ENCODE data around the gene OSBPL7. TPM values are rescaled to one million over a fixed set of nuclear protein-coding genes. Genes with fewer than 3 reads are reported as not detected.

The OSBPL7 gene
- total RNA-seq, 1 donor from 2014 or later = 5.6 TPM

- no peak overlapping the region for H3K4me3 ChIP-seq
- intact Hi-C loops (cut with DNase I) = no loop called here
- H3K9me3 ChIP-seq = no peaks in the 10 kb centered on the region
- H3K4me1 ChIP-seq = peaks cover 10% of the 10 kb centered on the region
- no peak overlapping the region for H3K27ac ChIP-seq
- H3K36me3 ChIP-seq = no peaks in the 10 kb centered on the region
- TF ChIP-seq CTCF (IDR thresholded peaks at IDR 0.05) (no peak), POLR2AphosphoS5 (IDR thresholded peaks at IDR 0.05; ENCODE audit: insufficient read depth in 1 of 2, low read depth in 1 of 2) (no peak), POLR2A (IDR thresholded peaks at IDR 0.05) (no peak)
- no peak for DNase-seq (ENCODE audit: extremely low spot score in 2 of 2)
- H3K27me3 ChIP-seq = no peaks in the 10 kb centered on the region
Observed at GRCh38 chr17:47791025-47791424, 30.6 kb downstream of the OSBPL7 start.

- Histone ChIP-seq H3K9me3 (no peaks in the 10 kb centered on the region), H3K27ac (no peak overlapping the region), H3K4me3 (peak overlapping the region; percentile 41 to 43), H3K27me3 (no peaks in the 10 kb centered on the region), H3K4me1 (peaks cover 10% of the 10 kb centered on the region), H3K36me3 (no peaks in the 10 kb centered on the region)
- DNase-seq (ENCODE audit: extremely low spot score in 2 of 2) = no peak
- intact Hi-C loops (cut with DNase I) = no loop called here
- TF ChIP-seq CTCF (IDR thresholded peaks at IDR 0.05) (no peak), POLR2A (IDR thresholded peaks at IDR 0.05) (no peak), POLR2AphosphoS5 (IDR thresholded peaks at IDR 0.05; ENCODE audit: insufficient read depth in 1 of 2, low read depth in 1 of 2) (no peak)
Observed at GRCh38 chr17:47789611-47790561, 31.7 kb downstream of the OSBPL7 start.

- intact Hi-C loops (cut with DNase I) = no loop called here
- no peak overlapping the region for H3K4me3 ChIP-seq
- no peaks in the 10 kb centered on the region for H3K27me3 ChIP-seq
- H3K36me3 ChIP-seq = no peaks in the 10 kb centered on the region
- no peak for TF ChIP-seq POLR2AphosphoS5 (IDR thresholded peaks at IDR 0.05; ENCODE audit: insufficient read depth in 1 of 2, low read depth in 1 of 2)
- TF ChIP-seq POLR2A (IDR thresholded peaks at IDR 0.05) = no peak
- TF ChIP-seq CTCF (IDR thresholded peaks at IDR 0.05) = no peak
- H3K27ac ChIP-seq = no peak overlapping the region
- H3K4me1 ChIP-seq = peaks cover 10% of the 10 kb centered on the region
- DNase-seq (ENCODE audit: extremely low spot score in 2 of 2) = no peak
- H3K9me3 ChIP-seq = no peaks in the 10 kb centered on the region
Observed at GRCh38 chr17:47785538-47786123, 36.0 kb downstream of the OSBPL7 start.

- H3K4me3 ChIP-seq = no peak overlapping the region
- DNase-seq (ENCODE audit: extremely low spot score in 2 of 2) = no peak
- no peaks in the 10 kb centered on the region for H3K36me3 ChIP-seq
- no peak overlapping the region for H3K27ac ChIP-seq
- no peak for TF ChIP-seq POLR2A (IDR thresholded peaks at IDR 0.05)
- TF ChIP-seq POLR2AphosphoS5 (IDR thresholded peaks at IDR 0.05; ENCODE audit: insufficient read depth in 1 of 2, low read depth in 1 of 2) = no peak
- no peak for TF ChIP-seq CTCF (IDR thresholded peaks at IDR 0.05)
- no peaks in the 10 kb centered on the region for H3K27me3 ChIP-seq
- H3K4me1 ChIP-seq = no peaks in the 10 kb centered on the region
- no peaks in the 10 kb centered on the region for H3K9me3 ChIP-seq
- intact Hi-C loops (cut with DNase I) = no loop called here
Observed at GRCh38 chr17:47781397-47781796, 40.2 kb downstream of the OSBPL7 start.
